GM18909 (cell line): ENCODE measurements around the gene CPB1.
"Not testable (repeated sequence)": the region's sequence is repeated elsewhere in the genome, so short reads cannot be mapped to it uniquely, and the experiment has no call there.

Experiments
- ATAC-seq: cut with Tn5 transposase; IDR thresholded peaks from one replicate; pipeline ENCODE4 v1.9.1; 2021; ENCODE audit warnings: mild to moderate bottlenecking; ENCODE audit not compliant: unreplicated experiment, poor library complexity

Gene CPB1

DNA sequence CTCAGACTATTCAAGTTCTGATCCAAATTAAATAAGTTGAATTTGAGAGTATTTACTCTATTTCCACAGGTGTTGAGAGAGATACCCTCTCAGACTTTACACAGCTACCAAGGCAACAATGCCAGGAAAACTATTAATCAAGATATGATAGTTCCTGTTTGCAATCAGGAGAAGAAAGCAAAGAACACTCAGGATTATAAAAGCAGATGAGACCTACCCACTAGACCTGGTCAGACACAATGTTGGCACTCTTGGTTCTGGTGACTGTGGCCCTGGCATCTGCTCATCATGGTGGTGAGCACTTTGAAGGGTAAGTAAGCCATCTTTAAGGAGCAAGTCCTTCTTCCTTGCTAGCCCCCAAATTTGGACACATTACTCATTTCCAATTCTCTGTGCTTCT is at the start of gene CPB1:
TSS of gene CPB1 (plus strand) at position 227 of the 400 bp plus-strand sequence. CDS start at position 240, 13 bp downstream.
- ATAC-seq = no peak

DNA sequence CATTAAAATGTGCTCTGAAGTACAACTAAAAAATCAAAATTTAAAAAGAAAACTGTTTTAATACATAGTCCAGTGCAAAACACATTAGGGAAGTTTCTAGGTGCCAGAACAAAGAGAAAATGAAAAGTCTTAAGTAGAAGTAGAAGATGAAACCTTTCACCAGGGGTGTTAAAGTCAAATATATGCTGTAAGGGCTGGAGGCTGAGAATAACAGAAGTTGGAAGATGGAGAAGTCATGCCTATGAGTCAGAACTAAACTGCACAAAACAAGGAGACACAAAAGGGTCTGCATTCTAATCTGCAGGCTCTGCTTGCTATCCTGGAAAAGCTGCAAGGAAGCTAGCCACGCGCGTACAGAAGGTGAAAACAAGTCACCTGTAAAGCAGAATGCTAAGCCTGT is 48.7 kb upstream of the CPB1 start:
- ATAC-seq = no peak

DNA sequence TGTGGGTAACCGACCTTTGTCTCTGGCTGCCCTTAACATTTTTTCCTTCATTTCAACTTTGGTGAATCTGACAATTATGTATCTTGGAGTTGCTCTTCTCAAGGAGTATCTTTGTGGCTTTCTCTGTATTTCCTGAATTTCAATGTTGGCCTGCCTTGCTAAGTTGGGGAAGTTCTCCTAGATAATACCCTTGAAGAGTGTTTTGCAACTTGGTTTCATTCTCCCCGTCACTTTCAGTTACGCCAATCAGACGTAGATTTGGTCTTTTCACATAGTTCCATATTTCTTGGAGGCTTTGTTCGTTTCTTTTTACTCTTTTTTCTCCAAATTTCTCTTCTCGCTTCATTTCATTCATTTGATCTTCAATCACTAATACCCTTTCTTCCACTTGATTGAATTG is 42.6 kb upstream of the CPB1 start:
- not testable (repeated sequence) for ATAC-seq

- not testable (repeated sequence) for ATAC-seq
Observed at GRCh38 chr3:148786159-148786558, 41.5 kb upstream of the CPB1 start.

- no peak for ATAC-seq
Observed at GRCh38 chr3:148789146-148789545, 38.5 kb upstream of the CPB1 start.

GRCh38 chr3:148789906-148790305 is 37.7 kb upstream of the CPB1 start:
- no peak for ATAC-seq

- no peak for ATAC-seq
Observed at GRCh38 chr3:148790370-148790769, 37.2 kb upstream of the CPB1 start.

GRCh38 chr3:148790851-148791735 is 36.5 kb upstream of the CPB1 start:
- no peak for ATAC-seq

GRCh38 chr3:148791920-148792319 is 35.7 kb upstream of the CPB1 start:
- no peak for ATAC-seq

DNA sequence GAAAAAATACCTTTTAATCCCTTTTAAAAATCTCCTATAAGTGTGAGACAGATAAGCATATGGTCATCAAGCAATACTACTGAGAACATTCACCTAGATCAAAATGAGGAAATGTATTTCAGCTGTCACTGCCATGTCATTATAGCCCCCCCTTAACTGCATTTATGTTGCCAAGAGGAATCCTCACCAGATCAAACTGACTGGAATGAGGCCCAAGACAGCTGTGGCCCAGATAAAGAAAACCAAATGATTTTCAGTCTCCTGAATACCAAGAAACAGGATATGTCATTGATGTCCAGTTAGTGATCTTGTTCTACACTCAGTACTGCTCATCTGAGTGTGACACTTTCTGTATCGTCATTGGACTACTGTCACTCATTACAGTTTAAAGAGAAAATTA is 35.1 kb upstream of the CPB1 start:
- ATAC-seq = no peak

GRCh38 chr3:148796799-148797198 is 30.8 kb upstream of the CPB1 start:
- no peak for ATAC-seq

DNA sequence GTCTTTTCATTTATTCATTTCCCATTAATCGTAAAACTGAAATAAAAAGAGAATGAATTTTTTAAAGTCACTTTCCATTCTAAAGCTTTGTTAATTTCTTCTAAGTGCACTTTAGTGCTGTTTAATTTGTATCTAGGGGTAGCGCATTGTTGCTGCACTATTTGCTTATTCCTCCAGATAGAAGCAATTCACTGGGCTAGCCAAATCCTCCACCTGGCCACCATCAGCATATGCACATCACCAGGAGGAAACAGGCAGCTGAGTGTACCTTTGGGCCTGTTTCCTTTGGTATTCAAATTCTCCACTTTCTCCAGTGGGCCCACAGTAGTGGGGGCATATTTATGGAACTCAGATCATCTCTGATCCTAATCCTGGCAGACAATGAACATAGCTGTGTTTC is 29.8 kb upstream of the CPB1 start:
- no peak for ATAC-seq

DNA sequence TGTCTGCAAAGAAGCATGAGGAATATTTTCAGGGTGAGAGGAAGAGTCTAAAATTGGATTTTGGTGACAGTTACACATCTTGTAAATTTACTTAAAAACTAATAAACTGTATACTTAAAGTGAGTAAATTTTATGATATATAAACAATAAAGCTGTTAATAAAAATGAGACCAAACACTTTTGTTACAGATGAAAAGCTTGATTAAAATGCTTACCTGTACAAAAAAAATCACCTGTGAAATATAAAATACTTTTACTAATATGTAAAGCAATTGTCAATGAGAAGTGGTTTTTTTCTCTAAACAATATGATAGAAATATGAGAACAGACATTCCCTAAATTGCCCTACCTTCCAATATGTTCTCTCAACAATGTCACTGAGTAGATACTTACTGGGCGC is 27.2 kb upstream of the CPB1 start:
- ATAC-seq = no peak

- ATAC-seq = no peak
Observed at GRCh38 chr3:148809835-148810234, 17.8 kb upstream of the CPB1 start.

DNA sequence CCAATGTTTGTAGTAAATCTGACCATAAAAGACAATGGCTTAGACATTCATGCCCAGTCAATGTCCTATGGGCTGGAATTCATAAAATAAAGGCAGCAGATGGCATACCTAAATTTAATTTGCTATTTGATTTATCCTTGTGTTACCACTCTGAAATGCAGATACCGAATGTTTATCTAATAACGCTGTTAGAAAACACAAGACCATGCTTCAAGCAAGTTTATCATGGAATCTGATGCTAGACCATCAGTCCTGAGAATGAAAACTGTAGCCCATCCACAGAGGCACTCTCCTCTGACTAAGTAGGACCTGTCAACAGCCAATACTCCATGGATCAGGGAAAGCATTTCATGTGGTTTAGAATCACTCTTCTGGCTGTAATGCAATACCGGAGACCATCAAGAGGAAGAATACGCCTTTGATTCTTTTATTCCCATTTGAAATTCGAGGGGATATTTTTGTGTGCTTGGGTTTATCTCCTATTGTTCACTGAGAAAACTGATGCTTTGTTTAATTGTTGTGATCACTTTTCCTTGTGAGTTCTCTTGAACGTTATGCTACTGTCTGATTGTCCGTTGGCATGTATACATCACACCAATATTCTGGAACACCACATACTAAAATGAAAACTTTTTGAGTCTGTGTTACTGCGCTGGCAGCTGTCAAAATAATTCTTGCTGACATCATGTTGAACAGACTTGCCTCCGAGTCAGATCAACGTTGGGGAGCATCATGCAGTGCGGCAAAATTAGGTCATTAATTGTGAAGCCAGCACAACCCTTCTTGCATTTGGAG is 12.1 kb upstream of the CPB1 start:
- ATAC-seq = no peak

GRCh38 chr3:148816427-148816826 is 11.2 kb upstream of the CPB1 start:
- no peak for ATAC-seq

DNA sequence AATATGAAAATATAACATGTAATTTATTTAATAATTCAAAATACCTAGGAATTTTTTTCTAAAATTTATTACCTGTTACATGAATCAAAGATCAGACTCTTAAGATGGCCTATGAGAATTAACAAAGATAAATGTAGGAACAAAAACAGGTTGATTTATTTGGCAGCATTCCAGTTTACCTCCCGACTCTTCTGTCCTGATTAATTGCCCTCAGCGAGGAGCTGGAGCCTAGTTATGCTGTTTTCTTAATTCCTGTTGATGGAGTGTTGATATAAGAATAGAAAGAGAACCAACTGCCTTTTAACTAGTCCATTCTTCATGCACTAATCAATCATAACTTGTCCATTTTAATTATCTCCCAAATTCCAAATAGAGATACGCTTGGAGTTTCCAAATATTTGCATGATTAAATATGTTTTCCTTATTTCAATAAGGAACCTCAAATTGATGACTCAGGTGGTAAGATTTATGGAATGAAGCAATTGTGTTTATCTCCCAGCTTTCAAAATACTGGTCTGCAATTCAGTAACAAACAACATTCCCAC is 10.6 kb upstream of the CPB1 start:
- ATAC-seq = no peak

GRCh38 chr3:148820361-148821245 is 7.0 kb upstream of the CPB1 start:
- ATAC-seq = no peak

DNA sequence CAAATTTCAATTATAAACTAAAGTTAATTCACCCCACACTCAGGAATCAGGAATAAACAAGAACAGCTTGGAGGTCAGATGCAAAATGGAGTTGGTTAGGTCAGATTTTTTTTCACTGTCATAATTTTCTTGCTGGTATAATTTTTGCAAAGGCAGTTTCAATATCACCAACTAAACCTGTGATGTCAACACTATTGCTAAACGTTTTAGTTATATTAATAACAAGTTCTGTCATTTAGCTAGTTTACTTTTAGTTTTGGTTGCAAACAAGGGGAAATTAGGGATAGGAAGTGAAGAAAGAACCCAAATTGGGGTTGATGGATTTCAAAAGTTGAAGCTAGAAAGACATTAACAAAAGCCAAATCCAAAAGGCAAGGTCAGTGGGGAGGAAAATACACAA is 4.6 kb upstream of the CPB1 start:
- no peak for ATAC-seq

DNA sequence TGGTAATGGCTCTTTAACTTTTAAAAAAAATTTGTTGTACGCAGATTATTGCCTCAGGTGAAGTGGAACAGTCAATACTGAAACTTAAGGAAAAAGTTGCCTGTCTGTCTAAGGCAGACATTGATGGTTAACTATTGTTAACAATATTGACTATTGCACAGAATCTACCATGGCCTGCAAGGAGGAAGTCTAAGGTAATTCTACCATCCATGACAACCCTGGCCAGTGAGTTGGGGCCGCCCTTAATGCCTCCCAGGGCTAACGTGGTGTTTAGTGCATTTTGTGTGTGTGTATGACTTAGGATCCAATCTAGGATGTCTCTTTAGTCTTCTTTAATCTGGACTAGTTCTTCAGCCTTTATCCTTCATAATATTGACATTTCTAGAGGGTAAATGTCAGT is 2.1 kb upstream of the CPB1 start:
- ATAC-seq = no peak
